Measurements from ENCODE around the gene CTPS2.

Gene CTPS2

DNA sequence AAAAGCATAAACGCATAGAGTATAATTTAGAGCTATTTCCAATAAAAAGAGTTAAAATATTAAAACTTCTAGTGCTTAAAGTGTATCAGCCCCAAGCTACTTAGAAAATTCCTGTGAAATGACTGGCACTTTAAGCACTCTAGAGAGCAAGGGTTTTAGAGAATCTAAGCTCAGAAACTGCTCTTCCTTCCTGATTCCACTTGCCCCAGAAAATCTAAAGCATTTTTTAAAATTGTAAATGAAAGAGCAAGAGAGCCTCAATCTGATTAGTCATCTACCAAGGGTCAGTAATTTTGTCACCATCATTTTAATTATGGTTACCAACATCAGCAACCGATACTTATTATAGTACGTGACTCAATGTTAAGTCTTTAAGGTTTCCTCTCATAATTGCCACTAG lies 25.0 kb downstream of the CTPS2 start:
- TF ChIP-seq GATA3 (IDR thresholded peaks at IDR 0.05; ENCODE audit: low read depth, low read length): no peak
- no peak for TF ChIP-seq GATA2 (IDR thresholded peaks at IDR 0.05; ENCODE audit: low read depth, low read length)

DNA sequence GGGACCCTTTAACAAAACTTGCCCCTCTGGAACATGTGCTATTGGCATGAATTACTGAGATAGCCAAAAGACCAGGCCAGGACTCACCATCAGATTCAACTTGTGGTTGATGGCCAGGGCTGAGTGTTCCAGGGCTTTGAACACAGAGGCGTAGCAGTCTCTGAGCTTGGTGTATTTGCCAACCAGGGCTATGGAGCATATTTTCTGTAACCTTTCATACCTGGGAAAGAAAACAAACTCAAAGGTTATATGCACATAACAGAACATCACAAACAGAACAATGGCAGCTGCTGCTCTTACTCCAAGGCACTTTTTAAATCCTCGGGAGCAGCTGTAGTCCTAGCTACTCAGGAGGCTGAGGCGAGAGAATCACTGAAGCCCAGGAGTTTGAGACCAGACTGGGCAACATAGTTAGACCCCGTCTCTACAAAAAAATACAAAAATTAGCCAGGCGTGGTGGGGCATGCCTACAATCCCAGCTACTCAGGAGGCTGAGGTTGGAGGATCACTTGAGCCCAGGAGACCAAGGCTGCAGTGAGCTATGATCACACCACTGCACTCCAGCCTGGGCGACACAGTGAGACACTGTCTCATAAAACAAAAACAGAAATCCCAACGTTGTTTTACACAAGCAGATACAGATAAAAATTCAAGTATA lies 29.3 kb downstream of the CTPS2 start:
- TF ChIP-seq GATA3 (IDR thresholded peaks at IDR 0.05; ENCODE audit: low read depth, low read length) (no peak), GATA2 (IDR thresholded peaks at IDR 0.05; ENCODE audit: low read depth, low read length) (no peak)

DNA sequence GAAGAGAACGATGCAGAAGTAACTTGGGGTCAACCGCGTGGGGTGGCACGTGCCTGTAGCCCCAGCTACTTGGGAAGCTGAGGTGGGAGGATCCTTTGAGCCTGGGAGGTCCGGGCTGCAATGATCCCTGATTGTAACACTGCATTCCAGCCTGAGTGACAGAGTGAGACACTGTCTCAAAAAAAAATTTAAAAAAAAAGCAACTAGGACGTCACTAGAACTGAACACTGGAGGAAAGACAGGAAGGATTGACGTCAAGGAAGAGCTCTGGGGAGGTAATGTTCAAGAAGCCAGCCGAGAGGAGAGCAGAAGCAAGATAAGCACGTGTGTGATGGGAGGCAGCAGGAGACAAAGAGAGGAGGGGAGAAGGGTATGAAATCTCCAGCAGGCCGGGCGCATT lies 33.8 kb downstream of the CTPS2 start:
- TF ChIP-seq GATA2 (IDR thresholded peaks at IDR 0.05; ENCODE audit: low read depth, low read length): no peak

DNA sequence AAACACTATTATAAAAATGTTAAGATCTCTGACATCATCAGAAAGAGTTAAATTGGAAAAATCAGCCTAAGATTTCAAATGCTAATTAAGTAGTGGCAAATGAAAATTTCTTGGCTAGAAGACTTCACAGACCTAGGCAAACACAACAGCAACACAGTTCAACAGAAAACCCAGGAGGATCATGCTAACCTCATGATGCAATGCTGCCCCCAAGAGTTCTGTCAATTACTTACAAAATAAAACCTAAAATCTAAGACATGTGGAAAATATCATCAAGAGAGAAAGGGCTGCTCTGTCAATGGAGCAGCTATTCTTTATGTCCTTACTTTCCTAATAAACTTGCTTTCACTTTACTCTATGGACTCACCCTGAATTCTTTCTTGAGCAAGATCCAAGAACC lies 41.5 kb downstream of the CTPS2 start:
- TF ChIP-seq GATA3 (IDR thresholded peaks at IDR 0.05; ENCODE audit: low read depth, low read length) (no peak), GATA2 (IDR thresholded peaks at IDR 0.05; ENCODE audit: low read depth, low read length) (no peak)

DNA sequence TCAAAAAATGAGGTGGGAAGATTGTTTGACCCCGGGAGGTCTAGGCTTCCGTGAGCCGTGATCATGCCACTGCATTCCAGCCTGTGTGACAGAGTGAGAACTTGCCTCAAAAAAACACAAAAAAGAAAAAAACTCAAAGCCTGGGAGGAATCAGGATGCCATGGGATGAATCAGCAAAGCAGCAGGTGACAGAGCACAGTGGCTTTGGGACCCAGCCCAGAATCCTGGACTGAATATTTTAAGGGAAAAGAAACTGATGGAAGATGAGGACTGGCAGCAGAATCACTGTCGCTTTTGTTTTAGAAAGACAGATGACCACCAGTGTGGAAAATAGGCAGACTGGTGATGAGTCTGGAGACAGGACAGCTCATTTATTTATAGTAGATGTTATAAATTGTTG lies 45.9 kb downstream of the CTPS2 start:
- TF ChIP-seq GATA2 (IDR thresholded peaks at IDR 0.05; ENCODE audit: low read depth, low read length): no peak
- no peak for TF ChIP-seq GATA3 (IDR thresholded peaks at IDR 0.05; ENCODE audit: low read depth, low read length)

DNA sequence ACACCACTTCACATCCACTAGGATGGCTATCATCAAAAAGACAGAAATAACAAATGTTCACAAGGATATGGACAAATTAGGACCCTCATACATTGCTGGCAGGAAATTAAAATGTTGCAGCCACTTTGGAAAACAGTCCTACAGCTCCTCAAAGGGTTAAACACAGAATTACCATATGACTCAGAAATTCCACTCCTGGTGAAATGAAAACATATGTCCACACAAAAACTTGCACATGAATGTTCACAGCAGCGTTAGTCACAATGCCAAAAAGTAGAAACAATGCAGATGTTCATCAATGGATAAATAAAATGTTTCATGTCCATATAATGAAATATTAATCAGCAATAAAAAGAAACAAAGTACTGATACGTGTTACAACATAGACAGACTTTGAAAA lies 47.4 kb downstream of the CTPS2 start:
- TF ChIP-seq GATA2 (IDR thresholded peaks at IDR 0.05; ENCODE audit: low read depth, low read length) (no peak), GATA3 (IDR thresholded peaks at IDR 0.05; ENCODE audit: low read depth, low read length) (no peak)

DNA sequence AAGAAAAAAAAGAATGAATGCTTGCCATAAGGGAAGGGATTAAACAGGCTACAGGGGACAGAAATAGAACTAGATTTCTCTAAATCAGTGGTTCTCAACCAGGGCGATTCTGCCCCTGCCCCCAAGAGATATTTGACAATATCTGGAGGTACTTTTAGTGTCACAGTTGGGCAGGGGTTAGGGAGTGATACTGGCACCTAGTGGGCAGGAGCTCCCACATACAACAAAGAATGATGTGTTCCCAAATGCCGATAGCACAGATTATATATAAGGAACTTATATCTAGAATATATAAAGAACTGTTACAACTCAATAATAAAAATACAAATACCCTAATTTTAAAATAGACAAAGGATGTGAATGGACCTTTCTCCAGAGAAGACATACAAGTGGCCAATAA lies 47.8 kb downstream of the CTPS2 start:
- TF ChIP-seq GATA2 (IDR thresholded peaks at IDR 0.05; ENCODE audit: low read depth, low read length) (no peak), GATA3 (IDR thresholded peaks at IDR 0.05; ENCODE audit: low read depth, low read length) (no peak)

DNA sequence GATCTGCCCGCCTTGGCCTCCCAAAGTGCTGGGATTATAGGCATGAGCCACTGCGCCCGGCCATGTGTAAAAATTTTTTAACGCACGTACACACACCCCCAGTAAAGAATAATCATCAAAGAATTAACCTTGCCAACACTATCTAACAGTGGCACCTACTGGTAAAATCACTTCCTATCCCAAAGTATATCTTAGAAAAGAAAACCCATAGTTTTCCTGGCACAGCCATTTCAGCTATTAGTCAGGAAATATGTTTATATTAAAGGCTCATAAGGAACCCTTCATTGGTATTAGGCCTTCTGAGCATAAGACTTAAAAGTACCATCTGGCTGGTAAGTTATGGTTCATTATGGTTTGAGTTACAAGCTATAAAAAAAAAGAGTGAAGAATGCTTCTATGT lies 48.4 kb downstream of the CTPS2 start:
- no peak for TF ChIP-seq GATA3 (IDR thresholded peaks at IDR 0.05; ENCODE audit: low read depth, low read length)
- TF ChIP-seq GATA2 (IDR thresholded peaks at IDR 0.05; ENCODE audit: low read depth, low read length): no peak

DNA sequence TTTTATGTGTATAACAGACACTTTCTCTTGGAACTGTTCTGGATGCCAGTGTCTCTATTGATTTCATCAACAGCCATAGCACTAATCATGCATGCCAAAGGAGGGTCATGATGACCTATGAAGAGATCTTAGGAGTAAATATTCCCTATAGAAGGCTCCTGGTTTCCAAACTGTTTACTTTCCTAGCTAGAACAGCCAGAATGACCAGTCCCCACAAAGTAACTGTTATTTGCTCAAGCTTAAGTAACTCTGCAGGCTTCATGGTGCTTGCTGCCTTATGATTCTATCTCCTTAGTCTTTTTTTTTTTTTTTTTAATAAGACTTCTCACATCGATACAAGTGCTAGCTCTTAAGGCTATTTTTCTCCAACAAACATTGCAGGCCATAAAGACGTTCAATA lies 50.1 kb downstream of the CTPS2 start:
- TF ChIP-seq GATA3 (IDR thresholded peaks at IDR 0.05; ENCODE audit: low read depth, low read length) (no peak), GATA2 (IDR thresholded peaks at IDR 0.05; ENCODE audit: low read depth, low read length) (no peak)

DNA sequence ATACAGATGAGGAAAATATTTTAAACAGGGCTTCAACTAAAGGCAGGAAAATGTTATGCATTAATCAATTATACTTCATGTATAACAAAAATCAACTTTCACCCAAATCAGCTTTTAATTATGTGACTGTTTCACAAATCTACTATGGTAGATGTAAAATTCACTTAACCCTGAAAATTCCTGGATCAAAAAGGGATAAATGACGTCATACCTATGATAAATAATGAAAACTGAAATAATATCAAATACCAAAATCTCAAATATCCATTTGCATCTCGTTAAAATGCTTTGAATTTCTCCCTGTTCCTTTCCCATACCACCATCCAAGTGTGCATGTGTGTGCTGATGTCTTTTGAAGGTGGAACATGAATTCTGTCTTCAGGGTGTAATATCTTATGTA lies 51.0 kb downstream of the CTPS2 start:
- TF ChIP-seq GATA2 (IDR thresholded peaks at IDR 0.05; ENCODE audit: low read depth, low read length): no peak
- TF ChIP-seq GATA3 (IDR thresholded peaks at IDR 0.05; ENCODE audit: low read depth, low read length): no peak

DNA sequence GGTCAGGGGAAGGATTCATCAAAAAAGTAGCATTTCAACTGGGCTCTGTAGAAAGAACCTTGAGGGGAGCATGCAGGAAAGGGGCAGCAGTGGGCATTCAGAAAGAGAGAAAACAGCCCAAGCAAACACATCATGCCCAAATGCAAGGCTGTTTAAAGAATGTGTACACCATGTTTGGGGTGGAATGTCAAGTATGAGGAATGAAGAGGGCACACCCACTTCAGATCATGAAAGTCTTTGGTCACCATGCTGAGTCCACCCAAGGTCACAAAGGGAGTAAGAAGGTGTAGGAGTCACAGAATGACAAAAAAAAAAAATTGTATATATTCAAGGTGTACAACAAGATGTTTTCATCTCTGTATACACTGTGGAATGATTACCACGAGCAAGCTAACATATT lies 53.1 kb downstream of the CTPS2 start:
- no peak for TF ChIP-seq GATA3 (IDR thresholded peaks at IDR 0.05; ENCODE audit: low read depth, low read length)
- no peak for TF ChIP-seq GATA2 (IDR thresholded peaks at IDR 0.05; ENCODE audit: low read depth, low read length)

DNA sequence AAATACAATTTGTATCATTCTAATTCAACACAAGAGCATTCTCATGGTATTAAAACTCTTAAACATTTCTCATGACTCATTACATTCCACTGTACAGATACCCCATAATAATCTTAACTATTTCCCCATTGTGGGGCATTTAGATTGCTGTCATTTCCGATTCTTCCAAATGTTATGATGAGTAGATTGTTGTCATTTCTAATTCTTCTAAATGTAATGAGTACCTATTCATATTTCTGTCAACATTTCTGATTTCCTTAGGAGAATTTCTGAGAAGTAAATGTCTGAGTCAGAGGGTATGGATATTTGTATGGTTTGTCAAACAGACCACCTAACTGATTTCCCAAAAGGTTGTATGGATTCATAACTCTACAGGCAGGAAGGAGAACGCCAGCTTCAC lies 54.2 kb downstream of the CTPS2 start:
- TF ChIP-seq GATA3 (IDR thresholded peaks at IDR 0.05; ENCODE audit: low read depth, low read length) (no peak), GATA2 (IDR thresholded peaks at IDR 0.05; ENCODE audit: low read depth, low read length) (no peak)

DNA sequence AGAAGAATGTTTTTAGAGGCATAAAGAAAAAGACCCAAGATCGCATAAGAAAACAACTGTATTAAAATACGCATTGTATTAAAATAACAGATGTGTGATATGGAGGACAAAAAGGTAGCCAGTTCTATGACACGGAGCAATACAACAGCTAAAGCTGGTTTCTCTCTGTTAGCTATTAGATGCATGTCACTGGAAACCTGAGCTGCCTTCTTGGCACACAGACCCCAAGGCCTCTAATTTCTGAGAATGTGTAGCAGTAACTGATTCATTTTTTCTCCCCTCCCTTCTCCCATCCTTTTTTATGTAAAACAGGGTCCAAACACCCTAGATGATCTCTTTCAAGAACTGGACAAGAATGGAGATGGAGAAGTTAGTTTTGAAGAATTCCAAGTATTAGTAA lies 58.4 kb downstream of the CTPS2 start:
- no peak for TF ChIP-seq GATA3 (IDR thresholded peaks at IDR 0.05; ENCODE audit: low read depth, low read length)
- no peak for TF ChIP-seq GATA2 (IDR thresholded peaks at IDR 0.05; ENCODE audit: low read depth, low read length)

DNA sequence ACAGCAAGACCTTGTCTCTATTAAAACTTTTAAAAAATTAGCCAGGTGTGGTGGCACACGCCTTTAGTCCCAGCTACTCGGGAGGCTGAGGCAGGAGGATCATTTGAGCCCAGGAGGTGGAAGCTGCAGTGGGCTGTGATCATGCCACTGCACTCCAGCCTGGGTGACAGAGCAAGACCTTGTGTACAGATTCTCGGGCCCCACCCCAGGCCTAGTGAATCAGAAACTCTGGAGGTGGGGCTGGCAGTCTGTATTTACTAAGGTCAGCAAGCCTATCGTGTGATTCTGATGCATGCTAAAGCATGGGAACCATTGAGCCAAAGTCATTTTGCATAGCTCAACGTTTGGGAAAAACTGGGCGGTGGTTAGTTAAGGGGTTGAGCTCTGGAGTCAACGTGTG lies 59.0 kb downstream of the CTPS2 start:
- TF ChIP-seq GATA3 (IDR thresholded peaks at IDR 0.05; ENCODE audit: low read depth, low read length) (no peak), GATA2 (IDR thresholded peaks at IDR 0.05; ENCODE audit: low read depth, low read length) (no peak)

DNA sequence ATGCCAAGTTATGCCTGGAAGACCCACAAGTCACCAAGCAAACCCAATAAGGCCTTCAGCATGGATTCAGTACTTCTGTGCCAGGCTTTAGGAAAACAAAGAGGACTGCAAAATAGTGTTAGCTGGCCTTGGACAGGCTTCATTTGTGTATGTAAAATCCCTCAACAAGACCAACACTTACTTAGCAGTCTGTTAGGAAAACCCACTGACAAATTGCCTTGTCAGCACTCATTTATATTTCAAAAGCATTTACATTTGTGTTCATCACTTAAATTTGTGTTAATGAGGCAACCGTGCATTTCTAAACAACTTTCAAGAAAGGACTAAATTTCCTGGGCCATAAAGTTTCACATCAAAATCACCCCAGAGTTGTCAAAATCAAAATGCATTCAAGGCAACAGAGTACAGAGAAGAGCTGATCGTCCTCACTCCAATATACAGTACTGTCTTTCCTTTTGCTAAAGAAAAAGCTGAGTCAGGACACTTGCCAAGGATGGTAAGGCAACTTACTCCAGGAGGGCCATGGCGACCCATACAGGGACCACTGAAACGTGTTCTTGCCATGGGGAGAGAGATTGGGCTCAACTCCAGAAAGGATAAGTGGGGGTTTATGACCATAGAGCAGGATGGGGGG lies 61.0 kb downstream of the CTPS2 start:
- TF ChIP-seq GATA3 (IDR thresholded peaks at IDR 0.05; ENCODE audit: low read depth, low read length): no peak
- no peak for TF ChIP-seq GATA2 (IDR thresholded peaks at IDR 0.05; ENCODE audit: low read depth, low read length)

DNA sequence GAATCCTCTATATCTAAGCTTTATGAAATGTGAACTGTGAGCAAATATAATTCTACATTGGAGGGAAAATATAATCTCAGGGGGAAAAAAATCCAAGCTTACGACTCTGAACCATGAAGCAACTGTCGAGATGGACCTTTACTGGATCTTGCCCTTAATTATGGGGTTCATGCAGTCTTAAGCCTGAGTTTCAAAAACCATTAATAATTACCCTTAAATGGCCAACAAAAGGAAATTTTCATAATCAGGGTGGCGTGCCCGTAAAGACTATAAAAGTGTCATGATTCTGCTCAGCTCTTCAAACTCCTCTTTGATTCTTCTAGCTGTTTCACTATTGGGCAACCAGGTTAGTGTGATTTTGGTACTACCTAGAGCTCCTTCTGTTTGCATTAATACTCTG lies 62.6 kb downstream of the CTPS2 start, which contains the start of gene S100G:
Gene S100G (plus strand): TSS at position 301 of the 400 bp plus-strand sequence. CDS start 849 bp downstream, outside the sequence.
- TF ChIP-seq GATA3 (IDR thresholded peaks at IDR 0.05; ENCODE audit: low read depth, low read length) (no peak), GATA2 (IDR thresholded peaks at IDR 0.05; ENCODE audit: low read depth, low read length) (no peak)

All from SH-SY5Y (cell line).